Measurements from ENCODE around the gene AATK. TPM values are rescaled to one million over a fixed set of nuclear protein-coding genes. Genes with fewer than 3 reads are reported as not detected.
A peak's percentile ranks its signal among the peaks of the same experiment; 100 is the strongest.
"Not testable (repeated sequence)": the region's sequence is repeated elsewhere in the genome, so short reads cannot be mapped to it uniquely, and the experiment has no call there.

AATK gene
- total RNA-seq, 1 donor from 2014 or later = 72.5 TPM

DNA sequence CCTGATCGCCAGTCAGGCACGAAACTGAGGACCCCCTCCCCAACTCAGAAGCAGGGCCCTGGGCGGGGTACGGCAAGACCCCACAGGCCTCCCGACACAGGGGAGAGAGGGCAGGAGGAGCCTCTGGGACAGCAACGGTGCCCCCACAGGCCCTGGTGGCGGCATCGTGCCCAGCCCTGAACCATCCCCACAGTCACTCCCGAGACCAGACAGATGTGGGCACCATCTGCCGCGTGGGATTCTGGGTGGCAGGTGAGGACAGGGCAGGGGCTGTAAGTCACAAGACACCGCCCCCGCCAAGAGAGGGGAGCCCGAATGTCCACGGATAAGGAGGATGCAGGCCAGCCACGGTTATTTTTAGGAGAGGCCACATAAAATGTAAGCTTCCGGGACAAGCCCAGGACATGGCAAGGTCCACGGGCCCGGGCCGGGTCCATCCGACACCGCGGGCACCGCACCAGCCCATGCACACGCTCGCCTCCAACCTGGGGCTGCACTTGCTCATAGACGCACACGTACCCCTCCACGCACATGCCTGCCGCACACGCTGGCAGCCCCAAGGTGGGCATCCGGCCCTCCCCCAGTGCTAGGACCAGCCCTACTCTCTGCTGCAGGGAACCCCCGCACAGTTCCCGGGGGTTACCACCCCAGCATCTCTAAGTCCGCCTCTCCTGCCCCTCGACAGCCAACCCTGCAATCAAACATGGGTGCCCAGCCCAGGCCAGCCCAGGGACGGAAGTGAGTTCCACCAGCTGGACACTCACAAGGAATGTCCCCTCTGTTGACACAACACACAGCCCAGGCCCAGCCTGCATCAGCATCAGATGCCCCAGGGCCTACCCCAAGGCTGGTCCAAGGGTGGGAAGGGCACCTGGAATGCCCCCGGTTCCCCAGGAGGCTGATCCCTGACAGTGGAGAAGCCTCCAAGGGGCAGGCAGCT lies 8.9 kb downstream of the AATK start:
- no peaks in the 10 kb centered on the region for H3K36me3 ChIP-seq
- no peaks in the 10 kb centered on the region for H3K9me3 ChIP-seq
- TF ChIP-seq, protein P1, sequence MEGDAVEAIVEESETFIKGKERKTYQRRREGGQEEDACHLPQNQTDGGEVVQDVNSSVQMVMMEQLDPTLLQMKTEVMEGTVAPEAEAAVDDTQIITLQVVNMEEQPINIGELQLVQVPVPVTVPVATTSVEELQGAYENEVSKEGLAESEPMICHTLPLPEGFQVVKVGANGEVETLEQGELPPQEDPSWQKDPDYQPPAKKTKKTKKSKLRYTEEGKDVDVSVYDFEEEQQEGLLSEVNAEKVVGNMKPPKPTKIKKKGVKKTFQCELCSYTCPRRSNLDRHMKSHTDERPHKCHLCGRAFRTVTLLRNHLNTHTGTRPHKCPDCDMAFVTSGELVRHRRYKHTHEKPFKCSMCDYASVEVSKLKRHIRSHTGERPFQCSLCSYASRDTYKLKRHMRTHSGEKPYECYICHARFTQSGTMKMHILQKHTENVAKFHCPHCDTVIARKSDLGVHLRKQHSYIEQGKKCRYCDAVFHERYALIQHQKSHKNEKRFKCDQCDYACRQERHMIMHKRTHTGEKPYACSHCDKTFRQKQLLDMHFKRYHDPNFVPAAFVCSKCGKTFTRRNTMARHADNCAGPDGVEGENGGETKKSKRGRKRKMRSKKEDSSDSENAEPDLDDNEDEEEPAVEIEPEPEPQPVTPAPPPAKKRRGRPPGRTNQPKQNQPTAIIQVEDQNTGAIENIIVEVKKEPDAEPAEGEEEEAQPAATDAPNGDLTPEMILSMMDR (IDR thresholded peaks at IDR 0.05) = no peak
- intact Hi-C loops (cut with DNase I) = no loop called here
- no peaks in the 10 kb centered on the region for H3K27me3 ChIP-seq
- peaks cover 6% of the 10 kb centered on the region for H3K4me1 ChIP-seq
- peak; percentile 52 for DNase-seq
- ATAC-seq = no peak
- no peak overlapping the region for H3K4me3 ChIP-seq
- no peak overlapping the region for H3K27ac ChIP-seq

DNA sequence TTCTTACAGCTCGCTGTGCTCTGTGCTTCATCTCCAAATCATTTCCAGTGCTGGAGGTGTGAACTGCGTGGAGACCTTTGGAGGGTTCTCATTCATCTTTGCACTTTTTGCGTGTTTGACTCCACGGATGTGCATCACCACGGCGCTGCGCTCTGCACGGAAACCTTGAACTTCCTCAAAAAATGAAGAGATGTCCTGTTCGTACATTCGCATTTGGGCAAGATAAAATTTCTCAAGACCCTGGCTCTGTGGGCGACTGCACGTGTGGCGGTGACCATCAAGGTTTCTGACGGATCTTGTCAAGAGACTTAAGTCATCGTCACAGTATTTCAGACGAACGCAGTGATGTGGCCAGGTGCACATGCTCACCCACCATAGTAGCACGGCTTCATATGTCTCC lies 11.1 kb downstream of the AATK start:
- Histone ChIP-seq H3K4me1 (peaks cover 9% of the 10 kb centered on the region), H3K27ac (no peak overlapping the region), H3K4me3 (no peak overlapping the region), H3K36me3 (no peaks in the 10 kb centered on the region), H3K9me3 (no peaks in the 10 kb centered on the region), H3K27me3 (no peaks in the 10 kb centered on the region)
- intact Hi-C loops (cut with DNase I) = no loop called here
- ATAC-seq (no peak), DNase-seq (peak; percentile 65)
- TF ChIP-seq, protein P1 (IDR thresholded peaks at IDR 0.05) = no peak

DNA sequence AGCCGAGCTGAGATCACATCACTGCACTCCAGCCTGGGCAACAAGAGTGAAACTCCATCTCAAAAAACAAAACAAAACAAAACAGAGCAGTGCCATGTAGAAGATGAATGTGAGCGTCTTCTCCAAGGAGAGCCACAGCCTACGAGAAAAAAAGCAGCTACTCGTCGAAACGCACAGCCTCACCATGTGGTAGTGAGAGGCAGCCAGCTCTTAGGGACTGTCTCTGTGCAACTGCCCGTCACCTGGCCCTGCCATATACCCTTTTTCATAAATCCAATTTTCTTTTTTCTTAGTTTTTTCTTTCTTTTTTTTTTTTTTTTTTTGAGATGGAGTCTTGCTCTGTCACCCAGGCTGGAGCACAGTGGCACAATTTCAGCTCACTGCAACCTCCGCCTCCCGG lies 12.0 kb downstream of the AATK start:
- H3K9me3 ChIP-seq; H3K27ac ChIP-seq; DNase-seq; H3K4me3 ChIP-seq; H3K36me3 ChIP-seq; H3K4me1 ChIP-seq; intact Hi-C loops (cut with DNase I); ATAC-seq; H3K27me3 ChIP-seq: not testable (repeated sequence)

DNA sequence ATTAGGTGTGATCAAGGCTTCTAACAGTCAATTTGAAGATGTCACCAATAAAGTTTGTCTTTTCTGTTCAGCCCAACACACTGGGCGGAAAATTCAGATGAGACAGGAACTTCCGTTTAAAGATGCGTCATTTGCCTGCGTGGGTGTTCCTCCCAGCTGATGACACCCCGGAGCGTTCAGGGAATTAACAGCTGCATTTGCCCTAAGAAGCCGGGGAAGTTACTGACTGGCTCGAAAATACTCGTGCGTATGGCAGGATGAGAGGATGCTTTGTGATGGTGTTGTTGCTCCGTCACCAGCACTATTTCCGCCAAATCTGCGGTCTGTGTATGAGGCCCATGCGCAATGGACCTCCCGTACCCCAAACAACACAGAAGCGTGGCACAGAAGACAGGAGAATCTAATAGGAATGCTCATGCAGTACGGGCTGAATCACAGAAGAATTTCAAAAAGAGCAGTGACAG lies 12.6 kb downstream of the AATK start:
- Histone ChIP-seq H3K9me3 (no peaks in the 10 kb centered on the region), H3K4me1 (peaks cover 9% of the 10 kb centered on the region), H3K27me3 (no peaks in the 10 kb centered on the region), H3K4me3 (no peak overlapping the region), H3K36me3 (no peaks in the 10 kb centered on the region), H3K27ac (no peak overlapping the region)
- TF ChIP-seq, protein P1 (IDR thresholded peaks at IDR 0.05) = no peak
- DNase-seq (no peak), ATAC-seq (peak; percentile 33)
- intact Hi-C loops (cut with DNase I) = no loop called here

DNA sequence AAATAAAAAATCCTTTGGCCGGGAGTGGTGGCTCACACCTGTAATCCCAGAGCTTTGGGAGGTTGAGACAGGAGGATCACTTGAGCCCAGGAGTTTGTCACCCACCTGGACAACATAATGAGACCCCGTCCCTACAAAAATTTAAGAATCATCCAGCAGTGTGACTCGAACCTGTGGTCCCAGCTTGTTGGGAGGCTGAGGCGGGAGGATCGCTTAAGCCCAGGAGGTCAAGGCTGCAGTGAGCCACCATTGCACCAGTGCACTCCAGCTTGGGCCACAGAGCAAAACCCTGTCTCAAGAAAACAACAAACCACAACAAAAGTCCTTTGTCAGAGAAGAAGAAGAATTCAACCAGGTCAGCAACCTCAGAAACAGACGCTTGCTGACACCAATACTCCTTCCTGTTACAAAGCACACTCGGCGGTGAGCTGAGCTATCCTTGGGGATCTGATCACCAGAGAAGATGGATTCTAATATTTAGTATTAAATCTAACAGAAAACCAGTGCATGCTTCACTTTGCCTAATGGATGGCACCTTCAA lies 13.7 kb downstream of the AATK start:
- TF ChIP-seq, protein P1 (IDR thresholded peaks at IDR 0.05) = no peak
- H3K27me3 ChIP-seq = no peaks in the 10 kb centered on the region
- no peak overlapping the region for H3K4me3 ChIP-seq
- DNase-seq (no peak), ATAC-seq (no peak)
- H3K9me3 ChIP-seq = no peaks in the 10 kb centered on the region
- H3K4me1 ChIP-seq = peaks cover 9% of the 10 kb centered on the region
- H3K27ac ChIP-seq = no peak overlapping the region
- no peaks in the 10 kb centered on the region for H3K36me3 ChIP-seq
- intact Hi-C loops (cut with DNase I) = no loop called here

DNA sequence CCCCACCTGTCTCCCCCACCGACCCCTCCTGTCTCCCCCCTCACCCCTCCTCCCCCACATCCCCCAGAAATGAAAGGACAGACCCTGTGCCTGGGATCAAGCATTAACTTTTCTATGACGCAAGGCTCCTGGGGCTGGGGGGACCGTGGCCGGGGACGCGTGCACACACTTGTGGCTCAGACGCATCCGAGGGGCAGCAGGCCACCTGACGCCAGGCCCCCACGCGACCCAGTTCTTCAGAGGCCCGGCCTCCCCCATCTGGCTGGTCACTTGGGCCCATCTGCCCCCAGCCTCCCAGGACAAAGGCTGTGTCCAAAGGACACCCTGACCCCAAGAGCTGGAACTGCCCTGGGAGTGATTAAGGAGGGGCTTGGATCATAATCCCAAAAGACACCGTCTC lies 14.7 kb downstream of the AATK start:
- intact Hi-C loops (cut with DNase I) = no loop called here
- ATAC-seq (no peak), DNase-seq (no peak)
- H3K4me1 ChIP-seq = peaks cover 9% of the 10 kb centered on the region
- no peaks in the 10 kb centered on the region for H3K27me3 ChIP-seq
- no peaks in the 10 kb centered on the region for H3K36me3 ChIP-seq
- no peak overlapping the region for H3K27ac ChIP-seq
- H3K4me3 ChIP-seq = no peak overlapping the region
- TF ChIP-seq, protein P1 (IDR thresholded peaks at IDR 0.05) = no peak
- H3K9me3 ChIP-seq = no peaks in the 10 kb centered on the region
